DOHH2 (cell line): ENCODE data around the gene CCM2.

Source experiments
- H3F3A ChIP-seq: fragments of 200-600 bp; sonication (generic), shearing (Covaris generic); 2 replicates; pipeline ENCODE4 v1.6.0; 2016; ENCODE audit warnings: antibody characterized with exemption, mild to moderate bottlenecking; ENCODE audit not compliant: control insufficient read depth, insufficient read depth
- H3K27ac ChIP-seq: fragments of 200-600 bp; sonication (generic); 2 replicates; pipeline ENCODE4 v1.5.1; 2014; ENCODE audit warnings: low read depth, mild to moderate bottlenecking, low read length, moderate library complexity
- H3K27me3 ChIP-seq: fragments of 200-600 bp; sonication (generic); 2 replicates; pipeline ENCODE4 v1.6.1; 2014; ENCODE audit warnings: mild to moderate bottlenecking, low read length, mixed read lengths; ENCODE audit not compliant: control insufficient read depth
- H3K36me3 ChIP-seq: fragments of 200-600 bp; sonication (generic); 2 replicates; pipeline ENCODE4 v1.6.1; 2014; ENCODE audit warnings: mild to moderate bottlenecking, low read length, moderate library complexity, mixed read lengths; ENCODE audit not compliant: control insufficient read depth
- H3K4me1 ChIP-seq: fragments of 200-600 bp; sonication (generic); 2 replicates; pipeline ENCODE4 v1.6.1; 2014; ENCODE audit warnings: mild to moderate bottlenecking, low read length, mixed read lengths; ENCODE audit not compliant: control insufficient read depth
- H3K4me2 ChIP-seq: fragments of 200-600 bp; sonication (generic); 2 replicates; pipeline ENCODE4 v1.6.0; 2014; ENCODE audit warnings: mild to moderate bottlenecking, low read length, moderate library complexity
- H3K4me3 ChIP-seq: fragments of 200-600 bp; sonication (generic); 2 replicates; pipeline ENCODE4 v1.5.1; 2014; ENCODE audit warnings: mild to moderate bottlenecking, low read length, mixed read lengths
- H3K79me2 ChIP-seq: fragments of 200-600 bp; sonication (generic); 2 replicates; pipeline ENCODE4 v1.6.1; 2014; ENCODE audit warnings: mild to moderate bottlenecking, low read length, mixed read lengths; ENCODE audit not compliant: control insufficient read depth
- H3K9me2 ChIP-seq: fragments of 200-600 bp; sonication (generic); replicated peaks from 2 replicates; pipeline ENCODE4 v1.6.1; 2014; ENCODE audit warnings: mild to moderate bottlenecking, low read length, mixed read lengths; ENCODE audit not compliant: control insufficient read depth
- H3K9me3 ChIP-seq: fragments of 200-600 bp; sonication (generic); 2 replicates; pipeline ENCODE4 v1.6.1; 2014; ENCODE audit warnings: antibody characterized with exemption, low read length, mixed read lengths; ENCODE audit not compliant: control insufficient read depth, insufficient read depth
- H4K20me1 ChIP-seq: fragments of 200-600 bp; sonication (generic); 2 replicates; pipeline ENCODE4 v1.6.0; 2014; ENCODE audit warnings: low read depth, mild to moderate bottlenecking, antibody characterized with exemption, low read length, moderate library complexity; ENCODE audit not compliant: control insufficient read depth, insufficient read depth
- EZH2phosphoT487 ChIP-seq: fragments of 200-600 bp; sonication (generic); IDR thresholded peaks from 2 replicates; pipeline ENCODE4 v1.6.1; 2017; ENCODE audit warnings: borderline replicate concordance, mild to moderate bottlenecking, antibody characterized with exemption, low read length, moderate library complexity, mixed read lengths
- TF ChIP-seq, protein P1 (sequence below): fragments of 200-600 bp; sonication (generic); IDR thresholded peaks from one replicate; pipeline ENCODE4 v1.5.1; 2014; ENCODE audit warnings: antibody characterized with exemption, mild to moderate bottlenecking, low read depth, low read length; ENCODE audit not compliant: poor library complexity, severe bottlenecking

Gene CCM2

DNA sequence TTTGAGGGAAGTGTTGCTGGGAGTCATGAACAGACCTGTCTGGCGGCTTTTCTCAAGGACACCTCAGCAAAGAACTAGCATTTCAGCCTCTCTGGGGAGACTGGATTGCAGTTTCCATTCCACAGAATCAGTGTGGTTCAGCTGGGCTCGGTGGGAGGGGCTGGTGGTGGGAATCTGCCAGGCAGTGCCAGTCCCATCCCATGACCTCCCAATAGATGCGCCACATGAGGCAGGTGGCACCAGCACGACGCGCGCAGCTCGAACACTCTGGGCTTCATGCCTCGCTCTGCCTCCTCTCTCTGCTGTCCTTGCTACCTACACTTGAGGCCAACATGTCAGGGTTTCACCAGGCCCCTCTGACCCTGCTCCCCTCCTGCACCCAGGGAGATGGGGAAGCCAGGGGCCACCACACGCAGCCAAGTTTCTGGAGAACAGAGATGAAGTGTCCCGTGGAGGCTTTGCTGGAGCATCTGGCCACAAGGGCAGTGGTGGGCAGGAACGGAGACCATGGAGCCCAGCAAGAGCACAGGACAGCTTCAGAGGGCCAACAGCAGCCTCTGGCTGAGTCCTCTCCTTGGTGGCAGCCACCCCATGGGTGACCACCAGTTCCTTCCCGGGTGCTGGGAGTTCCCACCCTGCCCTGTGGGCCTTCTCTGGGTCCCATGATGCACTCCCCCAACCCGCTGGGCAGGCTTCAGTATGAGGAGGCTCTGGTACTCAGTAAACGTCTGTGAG is 86.5 kb downstream of the CCM2 start:
- no peaks in the 10 kb centered on the region for H3K9me2 ChIP-seq
- no peak overlapping the region for H3K4me2 ChIP-seq
- H4K20me1 ChIP-seq = no peaks in the 10 kb centered on the region
- H3F3A ChIP-seq = no peaks in the 10 kb centered on the region
- TF ChIP-seq, protein P1, sequence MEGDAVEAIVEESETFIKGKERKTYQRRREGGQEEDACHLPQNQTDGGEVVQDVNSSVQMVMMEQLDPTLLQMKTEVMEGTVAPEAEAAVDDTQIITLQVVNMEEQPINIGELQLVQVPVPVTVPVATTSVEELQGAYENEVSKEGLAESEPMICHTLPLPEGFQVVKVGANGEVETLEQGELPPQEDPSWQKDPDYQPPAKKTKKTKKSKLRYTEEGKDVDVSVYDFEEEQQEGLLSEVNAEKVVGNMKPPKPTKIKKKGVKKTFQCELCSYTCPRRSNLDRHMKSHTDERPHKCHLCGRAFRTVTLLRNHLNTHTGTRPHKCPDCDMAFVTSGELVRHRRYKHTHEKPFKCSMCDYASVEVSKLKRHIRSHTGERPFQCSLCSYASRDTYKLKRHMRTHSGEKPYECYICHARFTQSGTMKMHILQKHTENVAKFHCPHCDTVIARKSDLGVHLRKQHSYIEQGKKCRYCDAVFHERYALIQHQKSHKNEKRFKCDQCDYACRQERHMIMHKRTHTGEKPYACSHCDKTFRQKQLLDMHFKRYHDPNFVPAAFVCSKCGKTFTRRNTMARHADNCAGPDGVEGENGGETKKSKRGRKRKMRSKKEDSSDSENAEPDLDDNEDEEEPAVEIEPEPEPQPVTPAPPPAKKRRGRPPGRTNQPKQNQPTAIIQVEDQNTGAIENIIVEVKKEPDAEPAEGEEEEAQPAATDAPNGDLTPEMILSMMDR = no peak
- TF ChIP-seq EZH2phosphoT487 = no peak
- no peaks in the 10 kb centered on the region for H3K36me3 ChIP-seq
- no peak overlapping the region for H3K27ac ChIP-seq
- H3K4me1 ChIP-seq = no peaks in the 10 kb centered on the region
- H3K4me3 ChIP-seq = no peak overlapping the region
- peaks cover 13% of the 10 kb centered on the region for H3K27me3 ChIP-seq
- H3K79me2 ChIP-seq = no peaks in the 10 kb centered on the region
- H3K9me3 ChIP-seq = no peaks in the 10 kb centered on the region

DNA sequence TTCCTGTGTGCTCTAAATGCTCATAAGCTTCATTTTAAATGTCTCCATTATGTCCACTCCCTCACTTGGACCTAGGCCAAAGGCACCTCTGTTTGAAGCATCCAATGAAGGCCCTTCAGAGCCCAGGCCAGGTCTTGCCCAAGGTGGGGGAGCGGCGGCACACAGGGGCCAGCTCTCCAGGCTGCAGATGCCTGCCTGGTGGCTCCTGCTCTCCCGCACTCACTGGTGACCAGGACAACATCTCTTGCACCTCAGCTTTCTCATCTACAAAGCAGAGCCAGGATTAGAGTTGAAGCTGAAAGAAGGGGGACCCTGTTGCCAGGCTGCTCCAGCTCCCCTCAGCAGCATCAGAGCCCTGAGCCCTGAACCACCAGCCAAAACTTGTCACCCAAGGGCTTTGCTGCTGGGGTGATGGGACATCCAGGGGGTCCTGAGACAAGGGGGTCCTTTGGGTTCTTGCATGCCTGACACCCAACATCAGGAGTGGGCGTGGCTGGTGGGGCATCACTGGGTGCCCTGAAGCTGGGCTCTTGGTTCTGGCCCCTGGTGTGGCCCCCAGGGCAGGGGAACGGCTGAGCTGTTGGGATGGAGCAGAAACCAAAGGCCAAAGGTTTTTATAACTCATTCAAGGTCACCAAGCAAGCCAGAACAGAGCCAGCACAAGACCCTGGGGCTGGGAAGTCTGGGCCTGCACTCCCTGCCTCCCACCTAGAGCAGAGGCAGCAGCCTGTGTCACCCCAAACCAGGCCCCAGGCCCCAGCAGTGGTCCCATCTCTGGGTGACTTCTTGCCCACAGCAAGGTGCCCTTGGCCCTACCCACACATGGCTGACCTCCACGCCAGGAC is 87.5 kb downstream of the CCM2 start:
- TF ChIP-seq, protein P1 = no peak
- no peak for TF ChIP-seq EZH2phosphoT487
- Histone ChIP-seq H4K20me1 (no peaks in the 10 kb centered on the region), H3K4me3 (no peak overlapping the region), H3K79me2 (no peaks in the 10 kb centered on the region), H3K27ac (no peak overlapping the region), H3K4me2 (no peak overlapping the region), H3F3A (no peaks in the 10 kb centered on the region), H3K4me1 (no peaks in the 10 kb centered on the region), H3K9me3 (no peaks in the 10 kb centered on the region), H3K9me2 (no peaks in the 10 kb centered on the region), H3K27me3 (peaks cover 18% of the 10 kb centered on the region), H3K36me3 (no peaks in the 10 kb centered on the region)

- H4K20me1 ChIP-seq = no peaks in the 10 kb centered on the region
- no peaks in the 10 kb centered on the region for H3K4me1 ChIP-seq
- H3K27ac ChIP-seq = no peak overlapping the region
- TF ChIP-seq, protein P1 = no peak
- no peak for TF ChIP-seq EZH2phosphoT487
- peaks cover 20% of the 10 kb centered on the region for H3K27me3 ChIP-seq
- H3K4me2 ChIP-seq = no peak overlapping the region
- H3F3A ChIP-seq = no peaks in the 10 kb centered on the region
- H3K4me3 ChIP-seq = no peak overlapping the region
- H3K9me3 ChIP-seq = no peaks in the 10 kb centered on the region
- H3K9me2 ChIP-seq = no peaks in the 10 kb centered on the region
- H3K79me2 ChIP-seq = no peaks in the 10 kb centered on the region
- no peaks in the 10 kb centered on the region for H3K36me3 ChIP-seq
Observed at GRCh38 chr7:45088146-45088701, 88.2 kb downstream of the CCM2 start.
